ENCODE data around the gene NKPD1. TPM values are rescaled to one million over a fixed set of nuclear protein-coding genes. Genes with fewer than 3 reads are reported as not detected.

Gene NKPD1
- total and polyA plus RNA-seq, 4 donors: not detected

GRCh38 chr19:45158503-45159209 is 2.1 kb downstream of the NKPD1 start (continued):
- TF ChIP-seq EGR1 (IDR thresholded peaks at IDR 0.05; ENCODE audit: low read depth in 2 of 2) (no peak), FOXA2 (IDR thresholded peaks at IDR 0.05) (no peak)
- TF ChIP-seq, protein P1, sequence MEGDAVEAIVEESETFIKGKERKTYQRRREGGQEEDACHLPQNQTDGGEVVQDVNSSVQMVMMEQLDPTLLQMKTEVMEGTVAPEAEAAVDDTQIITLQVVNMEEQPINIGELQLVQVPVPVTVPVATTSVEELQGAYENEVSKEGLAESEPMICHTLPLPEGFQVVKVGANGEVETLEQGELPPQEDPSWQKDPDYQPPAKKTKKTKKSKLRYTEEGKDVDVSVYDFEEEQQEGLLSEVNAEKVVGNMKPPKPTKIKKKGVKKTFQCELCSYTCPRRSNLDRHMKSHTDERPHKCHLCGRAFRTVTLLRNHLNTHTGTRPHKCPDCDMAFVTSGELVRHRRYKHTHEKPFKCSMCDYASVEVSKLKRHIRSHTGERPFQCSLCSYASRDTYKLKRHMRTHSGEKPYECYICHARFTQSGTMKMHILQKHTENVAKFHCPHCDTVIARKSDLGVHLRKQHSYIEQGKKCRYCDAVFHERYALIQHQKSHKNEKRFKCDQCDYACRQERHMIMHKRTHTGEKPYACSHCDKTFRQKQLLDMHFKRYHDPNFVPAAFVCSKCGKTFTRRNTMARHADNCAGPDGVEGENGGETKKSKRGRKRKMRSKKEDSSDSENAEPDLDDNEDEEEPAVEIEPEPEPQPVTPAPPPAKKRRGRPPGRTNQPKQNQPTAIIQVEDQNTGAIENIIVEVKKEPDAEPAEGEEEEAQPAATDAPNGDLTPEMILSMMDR (IDR thresholded peaks at IDR 0.05; ENCODE audit: low read depth, low read length, missing input control): no peak

GRCh38 chr19:45156751-45157150 is 4.0 kb downstream of the NKPD1 start:
- H3K9ac ChIP-seq (ENCODE audit: low read depth in 1 of 2, low read length in 2 of 2): no peak overlapping the region
- DNase-seq (ENCODE audit: low spot score): no peak
- peaks cover 0 to 7% (median 4%) of the 10 kb centered on the region in 4 donors for H3K27me3 ChIP-seq (ENCODE audit: control insufficient read depth in 4 of 4, insufficient read depth in 4 of 4, low read length in 3 of 4)

More at GRCh38 chr19:45156751-45157150, 4.0 kb downstream of the NKPD1 start:
- Histone ChIP-seq H3K9me3 (ENCODE audit: control insufficient read depth in 4 of 4, low read length in 3 of 4) (no peaks in the 10 kb centered on the region), H3K4me1 (ENCODE audit: control insufficient read depth in 4 of 4, insufficient read depth in 4 of 4, low read length in 3 of 4) (peaks cover 3 to 24% (median 19%) of the 10 kb centered on the region in 4 donors), H3K27ac (ENCODE audit: low read depth in 1 of 2, low read length in 2 of 2) (no peak overlapping the region), H3K36me3 (ENCODE audit: control insufficient read depth in 4 of 4, insufficient read depth in 3 of 4, low read depth in 1 of 4, low read length in 3 of 4) (no peaks in the 10 kb centered on the region), H3K4me3 (ENCODE audit: low read depth in 1 of 3, low read length in 3 of 3) (no peak overlapping the region)
- 72% methylated on average over 11 of the region's 11 CpGs for WGBS
- TF ChIP-seq, protein P2, sequence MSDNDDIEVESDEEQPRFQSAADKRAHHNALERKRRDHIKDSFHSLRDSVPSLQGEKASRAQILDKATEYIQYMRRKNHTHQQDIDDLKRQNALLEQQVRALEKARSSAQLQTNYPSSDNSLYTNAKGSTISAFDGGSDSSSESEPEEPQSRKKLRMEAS (IDR thresholded peaks at IDR 0.05): no peak
- TF ChIP-seq JUND (IDR thresholded peaks at IDR 0.05) (no peak), ZBTB33 (IDR thresholded peaks at IDR 0.05) (no peak), REST (IDR thresholded peaks at IDR 0.05) (no peak), NR2F2 (IDR thresholded peaks at IDR 0.05) (no peak), SP1 (IDR thresholded peaks at IDR 0.05) (no peak), YY1 (IDR thresholded peaks at IDR 0.05) (no peak), RXRA (IDR thresholded peaks at IDR 0.05) (no peak), GABPA (IDR thresholded peaks at IDR 0.05 in 1 of 2, conservative IDR thresholded peaks at IDR 0.05 in 1 of 2) (no peak), RAD21 (IDR thresholded peaks at IDR 0.05) (no peak), HNF4G (IDR thresholded peaks at IDR 0.05) (no peak), HNF4A (conservative IDR thresholded peaks at IDR 0.05) (no peak), ATF3 (IDR thresholded peaks at IDR 0.05) (no peak), TAF1 (conservative IDR thresholded peaks at IDR 0.05) (no peak), EGR1 (IDR thresholded peaks at IDR 0.05; ENCODE audit: low read depth in 2 of 2) (no peak)
- TF ChIP-seq, protein P1 (IDR thresholded peaks at IDR 0.05; ENCODE audit: low read depth, low read length, missing input control): no peak
